GM18873 (cell line): ENCODE measurements around the gene AK9.
"Not testable (repeated sequence)": the region's sequence is repeated elsewhere in the genome, so short reads cannot be mapped to it uniquely, and the experiment has no call there.

Source experiments
- ATAC-seq: cut with Tn5 transposase; IDR thresholded peaks from one replicate; pipeline ENCODE4 v1.9.1; 2021; ENCODE audit warnings: mild to moderate bottlenecking, moderate library complexity, moderate number of reproducible peaks; ENCODE audit not compliant: unreplicated experiment, low FRiP score

AK9 gene

DNA sequence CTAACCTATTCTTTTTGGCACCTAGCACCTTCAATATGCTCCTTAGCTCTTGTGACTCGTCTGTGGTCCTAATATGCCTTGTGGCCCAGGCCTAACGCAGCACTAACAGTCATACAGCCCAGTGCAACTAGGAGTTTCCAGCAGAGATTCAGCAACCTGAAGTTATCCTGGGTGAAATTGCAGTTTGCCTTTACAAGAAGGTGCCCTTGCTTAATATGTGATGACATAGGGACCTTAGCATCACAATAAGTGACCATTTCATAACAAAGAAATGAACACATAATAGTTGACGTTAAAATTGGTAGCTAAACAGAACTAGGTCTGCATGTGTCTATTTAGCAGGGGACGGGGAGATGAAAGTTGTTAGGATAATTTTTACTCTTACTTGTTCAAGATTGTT, 10.2 kb upstream of the AK9 start:
- ATAC-seq, result no peak

DNA sequence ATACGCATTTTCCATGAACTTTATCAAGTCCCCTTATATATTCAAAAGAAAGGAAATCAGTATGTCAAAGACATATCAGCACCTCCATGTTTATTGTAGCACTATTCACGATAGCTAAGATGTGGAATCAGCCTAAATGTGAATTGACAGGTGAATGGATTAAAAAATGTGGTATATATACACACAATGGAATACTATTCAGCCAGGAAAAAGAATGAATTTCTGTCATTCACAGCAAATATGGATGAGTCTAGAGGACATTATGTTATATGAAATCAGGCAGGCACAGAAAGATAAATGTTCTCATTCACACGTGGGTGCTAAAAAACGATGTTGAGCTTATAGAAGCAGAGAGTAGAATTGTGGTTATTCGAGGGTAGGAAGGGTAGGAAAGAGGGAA, 5.4 kb upstream of the AK9 start:
- no peak for ATAC-seq

DNA sequence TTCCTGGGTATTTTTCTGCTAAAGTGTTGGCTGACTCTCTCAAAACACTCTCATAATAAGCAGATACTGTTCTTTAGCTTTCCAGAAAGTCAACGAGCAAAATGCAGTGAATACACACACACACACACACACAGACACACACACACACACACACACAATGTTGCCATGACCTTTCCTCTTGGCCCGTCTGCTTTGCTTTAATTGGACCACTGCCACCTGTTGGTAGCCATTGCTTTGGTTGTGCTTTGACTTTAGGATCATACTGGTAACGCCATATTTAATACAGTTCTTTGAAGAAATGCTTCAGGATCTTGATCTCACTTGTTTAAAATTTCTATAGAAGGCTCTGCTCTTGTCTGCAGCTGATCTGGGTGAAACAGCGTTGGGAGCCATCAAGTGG, 4.5 kb upstream of the AK9 start:
- ATAC-seq, result no peak

DNA sequence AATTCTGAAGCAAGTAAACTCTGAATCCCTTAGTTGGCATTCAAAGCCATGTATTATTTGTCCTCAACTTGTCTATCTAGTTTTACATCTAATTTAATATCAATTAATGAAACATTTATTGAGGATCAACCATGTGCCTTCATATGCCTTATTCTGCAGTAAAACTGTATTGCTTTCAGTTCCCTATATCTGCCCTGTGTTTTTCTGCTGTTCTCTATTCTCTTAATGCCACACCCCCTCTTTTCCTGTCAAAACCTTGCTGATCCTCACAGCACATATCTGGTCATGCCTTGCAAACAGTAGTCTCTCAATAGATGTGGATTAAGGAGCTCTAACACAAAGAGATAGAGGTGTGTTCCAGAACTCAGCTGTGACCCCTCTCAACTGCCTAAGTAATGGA, 2.1 kb upstream of the AK9 start:
- ATAC-seq, result peak; percentile 28

DNA sequence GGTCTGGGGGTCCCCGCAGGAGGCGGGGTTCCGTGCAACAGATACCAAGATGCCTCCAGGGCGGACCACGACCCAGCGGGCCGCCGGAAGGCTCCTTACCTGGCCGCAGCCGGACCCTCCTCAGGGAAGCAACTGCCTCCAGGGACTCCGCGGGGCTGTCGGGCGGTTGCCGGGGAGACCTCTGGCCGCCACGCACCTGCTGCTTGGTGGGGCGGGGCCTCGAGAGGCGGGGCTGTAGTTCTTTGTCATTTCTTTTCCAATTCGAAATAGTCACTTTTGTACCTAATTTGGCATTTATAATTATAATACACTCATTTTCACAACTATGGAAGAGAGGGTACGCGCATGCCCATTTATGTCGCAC, 647 bp downstream of the AK9 start:
- ATAC-seq, result peak; percentile 38

DNA sequence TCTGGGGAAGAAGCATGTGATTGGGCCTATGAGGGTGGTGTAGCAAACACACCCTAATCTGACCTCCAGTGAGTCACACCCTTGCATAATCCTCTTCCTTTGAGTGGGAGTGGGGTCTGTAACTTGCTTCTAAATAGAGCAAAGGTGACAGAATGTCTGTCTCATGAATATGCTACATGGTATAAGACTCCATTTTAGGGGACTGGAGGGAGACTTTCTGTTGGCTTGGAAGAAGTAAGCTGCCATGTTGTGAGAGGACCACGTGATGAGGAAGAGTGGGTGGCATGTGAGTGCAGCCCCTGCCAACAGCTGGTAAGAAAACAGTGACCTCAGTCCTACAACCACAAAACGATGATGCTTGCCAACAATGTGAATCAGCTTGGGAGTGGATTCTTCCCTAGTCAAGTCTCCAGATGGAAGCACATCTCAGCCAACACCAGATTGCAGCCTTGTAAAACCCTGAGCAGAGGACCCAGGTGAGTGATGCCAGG, 3.7 kb downstream of the AK9 start:
- ATAC-seq, result no peak

DNA sequence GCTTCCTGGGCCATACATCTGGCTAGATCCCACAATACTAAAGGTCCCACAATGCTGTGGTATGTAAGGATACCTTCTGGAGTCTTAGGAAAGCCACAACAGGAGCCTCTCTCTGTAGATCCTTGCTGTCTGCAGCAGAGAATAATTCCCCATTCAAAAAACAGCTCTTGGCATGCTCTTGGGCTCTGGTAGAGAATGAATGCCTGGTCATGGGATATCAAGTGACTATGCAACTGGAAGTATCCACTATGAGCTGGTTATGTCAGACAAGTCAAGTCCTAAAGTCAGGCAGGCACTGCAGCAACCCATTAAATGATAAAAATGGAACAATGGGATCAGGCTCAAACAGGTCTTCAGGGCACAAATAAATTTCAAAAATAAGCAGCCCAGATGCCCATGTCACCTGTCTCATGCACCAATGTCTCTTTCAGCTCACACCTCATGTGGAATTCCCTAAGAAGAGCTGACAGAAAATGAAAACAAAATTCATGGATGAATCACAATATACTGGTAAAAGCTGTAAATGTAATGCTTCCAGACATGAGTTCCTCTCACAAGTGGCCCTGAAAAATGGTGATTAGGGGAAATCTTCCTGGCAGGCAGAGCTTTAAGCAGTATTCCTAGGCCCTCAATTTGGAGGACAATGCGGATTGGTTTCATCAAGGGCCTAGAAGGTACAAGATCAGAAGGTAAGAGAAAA, 4.3 kb downstream of the AK9 start:
- no peak for ATAC-seq

DNA sequence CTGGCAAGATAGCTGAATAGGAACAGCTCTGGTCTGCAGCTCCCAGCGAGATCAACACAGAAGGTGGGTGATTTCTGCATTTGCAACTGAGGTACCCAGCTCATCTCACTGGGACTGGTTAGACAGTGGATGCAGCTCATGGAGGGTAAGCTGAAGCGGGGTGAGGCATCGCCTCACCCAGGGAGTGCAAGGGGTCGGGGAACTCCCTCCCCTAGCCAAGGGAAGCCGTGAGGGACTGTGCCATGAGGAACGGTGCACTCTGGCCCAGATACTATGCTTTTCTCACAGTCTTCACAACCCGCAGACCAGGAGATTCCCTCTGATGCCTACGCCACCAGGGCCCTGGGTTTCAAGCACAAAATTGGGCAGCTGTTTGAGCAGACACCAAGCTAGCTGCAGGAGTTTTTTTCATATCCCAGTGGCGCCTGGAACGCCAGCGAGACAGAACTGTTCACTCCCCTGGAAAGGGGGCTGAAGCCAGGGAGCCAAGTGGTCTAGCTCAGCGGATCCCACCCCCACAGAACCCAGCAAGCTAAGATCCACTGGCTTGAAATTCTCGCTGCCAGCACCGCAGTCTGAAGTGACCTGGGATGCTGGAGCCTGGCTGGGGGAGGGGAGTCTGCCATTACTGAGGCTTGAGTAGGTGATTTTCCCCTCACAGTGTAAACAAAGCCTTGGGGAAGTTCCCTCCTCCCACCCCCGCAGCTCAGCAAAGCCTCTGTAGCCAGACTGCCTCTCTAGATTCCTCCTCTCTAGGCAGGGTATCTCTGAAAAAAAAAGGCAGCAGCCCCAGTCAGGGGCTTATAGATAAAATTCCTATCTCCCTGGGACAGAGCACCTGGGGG, 12.1 kb downstream of the AK9 start:
- not testable (repeated sequence) for ATAC-seq

DNA sequence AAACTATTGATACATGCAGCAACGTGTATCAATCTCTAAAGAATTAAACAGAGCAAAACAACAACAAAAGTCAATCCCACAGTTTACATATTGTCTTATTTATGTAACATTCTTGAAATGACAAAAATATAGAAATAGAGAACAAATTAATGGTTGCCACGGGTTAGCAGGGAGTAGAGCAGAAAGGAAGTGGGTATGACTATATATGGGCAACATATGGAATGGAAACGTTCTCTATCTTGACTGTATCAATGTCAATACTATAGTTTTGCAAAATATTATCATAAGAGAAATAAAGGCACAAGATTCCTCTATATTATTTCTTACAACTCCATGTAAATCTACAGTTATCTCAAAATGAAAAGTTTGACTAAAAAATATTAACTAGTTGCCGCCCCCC, 12.8 kb downstream of the AK9 start:
- ATAC-seq, result no peak

DNA sequence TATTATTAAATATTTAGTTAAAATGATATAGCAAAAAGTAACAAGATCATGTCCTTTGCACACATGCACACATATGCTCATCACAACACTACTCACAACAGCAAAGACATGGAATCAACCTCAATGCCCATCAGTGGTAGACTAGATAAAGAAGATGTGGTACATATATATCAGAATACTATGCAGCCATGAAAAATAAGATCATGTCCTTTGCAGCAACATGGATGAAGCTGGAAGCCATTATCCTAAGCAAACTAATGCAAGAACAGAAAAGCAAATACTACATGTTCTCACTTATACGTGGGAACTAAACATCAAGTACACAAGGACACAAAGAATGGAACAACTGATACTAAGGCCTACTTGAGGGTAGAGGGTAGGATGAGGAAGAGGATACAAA, 14.3 kb downstream of the AK9 start:
- ATAC-seq, result no peak

DNA sequence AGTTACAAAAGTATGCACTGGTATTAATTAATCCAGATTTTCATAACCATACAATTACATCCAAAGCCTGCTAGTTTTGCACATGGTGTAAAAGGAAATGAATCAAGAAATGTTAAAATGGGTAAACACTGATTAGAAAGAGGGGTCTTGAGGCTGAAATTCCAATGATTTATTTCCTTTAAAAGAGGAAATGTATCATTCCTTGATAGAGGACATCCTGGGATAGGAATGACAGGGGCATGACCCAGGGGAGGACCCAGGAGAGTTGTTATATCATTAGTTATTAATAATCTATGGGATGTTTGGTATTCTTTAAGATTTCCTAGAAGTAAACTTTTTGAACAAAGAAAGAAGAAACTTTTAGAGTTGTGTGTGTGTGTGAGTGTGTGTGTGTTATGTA, 18.2 kb downstream of the AK9 start:
- ATAC-seq, result no peak

DNA sequence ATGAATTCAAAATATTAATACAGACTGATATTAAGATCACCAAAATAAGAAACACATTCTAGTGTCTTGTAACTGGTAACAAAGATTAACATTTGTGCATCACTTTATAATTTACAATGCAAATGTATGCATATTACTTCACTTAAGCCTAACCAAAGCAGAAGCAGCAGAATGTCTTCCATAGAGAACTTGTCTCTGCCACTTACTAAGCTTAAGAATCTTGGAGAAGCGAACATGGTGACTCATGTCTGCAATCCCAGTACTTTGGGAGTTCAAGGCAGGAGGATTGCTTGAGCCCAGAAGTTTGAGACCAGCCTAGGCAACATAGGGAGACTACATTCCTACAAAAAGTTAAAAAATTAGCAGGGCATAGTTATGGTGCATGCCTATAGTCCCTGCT, 18.8 kb downstream of the AK9 start:
- ATAC-seq, result no peak

DNA sequence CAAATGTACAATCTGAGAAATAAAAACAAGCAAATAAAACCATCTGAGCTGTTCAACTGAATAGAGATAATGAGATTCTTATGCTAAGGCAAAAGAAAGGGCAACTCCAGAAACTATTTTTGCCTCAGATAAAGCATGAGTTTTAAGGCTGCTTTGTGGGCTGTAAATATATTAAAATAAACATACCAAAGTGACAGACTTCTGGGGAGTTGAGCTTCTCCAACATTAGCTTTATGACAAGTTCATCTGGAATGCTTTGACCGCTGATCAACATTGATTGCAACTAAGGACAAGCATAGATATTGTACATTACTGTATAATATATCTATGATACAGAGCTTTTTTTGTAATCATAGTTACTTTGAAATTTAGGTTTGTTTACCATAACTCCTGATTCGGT, 19.3 kb downstream of the AK9 start:
- ATAC-seq, result no peak

DNA sequence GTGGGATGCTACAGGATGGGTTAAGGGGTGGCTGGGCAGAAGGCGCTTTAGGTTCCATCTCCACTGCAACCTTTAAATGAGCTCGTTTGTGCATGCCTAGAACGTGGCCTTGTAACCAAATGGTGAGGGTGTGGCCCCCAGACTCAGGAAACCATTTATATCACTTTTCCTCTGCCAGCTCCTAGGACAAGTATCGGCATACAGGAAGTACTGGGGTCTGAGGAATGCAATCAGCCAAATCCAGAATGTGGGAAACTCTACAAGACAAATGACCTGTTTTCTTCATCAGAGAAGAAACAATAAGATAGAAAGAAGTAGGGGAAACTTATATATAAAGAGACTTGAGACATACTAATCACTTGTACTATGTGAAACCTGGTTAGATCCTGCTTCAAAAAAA, 21.2 kb downstream of the AK9 start:
- no peak for ATAC-seq

DNA sequence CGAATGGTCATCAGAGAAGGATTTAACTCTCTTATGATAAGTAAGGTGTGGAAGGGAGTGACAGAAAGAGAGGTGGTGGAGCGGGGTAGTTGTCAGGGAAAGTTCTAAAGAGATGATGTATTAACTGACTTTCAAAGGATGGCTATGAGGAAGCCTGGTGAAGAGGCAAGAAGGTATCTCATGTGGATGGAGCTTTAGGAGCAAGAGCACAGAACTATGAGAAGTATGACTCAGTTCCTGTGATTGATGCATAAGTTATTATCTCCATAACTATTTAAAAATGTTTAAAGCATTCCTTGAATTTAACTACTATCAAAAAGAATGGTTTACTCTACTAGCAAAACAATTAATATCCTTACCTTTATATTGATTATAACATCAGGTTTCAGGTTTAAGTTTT, 28.8 kb downstream of the AK9 start:
- ATAC-seq, result no peak

DNA sequence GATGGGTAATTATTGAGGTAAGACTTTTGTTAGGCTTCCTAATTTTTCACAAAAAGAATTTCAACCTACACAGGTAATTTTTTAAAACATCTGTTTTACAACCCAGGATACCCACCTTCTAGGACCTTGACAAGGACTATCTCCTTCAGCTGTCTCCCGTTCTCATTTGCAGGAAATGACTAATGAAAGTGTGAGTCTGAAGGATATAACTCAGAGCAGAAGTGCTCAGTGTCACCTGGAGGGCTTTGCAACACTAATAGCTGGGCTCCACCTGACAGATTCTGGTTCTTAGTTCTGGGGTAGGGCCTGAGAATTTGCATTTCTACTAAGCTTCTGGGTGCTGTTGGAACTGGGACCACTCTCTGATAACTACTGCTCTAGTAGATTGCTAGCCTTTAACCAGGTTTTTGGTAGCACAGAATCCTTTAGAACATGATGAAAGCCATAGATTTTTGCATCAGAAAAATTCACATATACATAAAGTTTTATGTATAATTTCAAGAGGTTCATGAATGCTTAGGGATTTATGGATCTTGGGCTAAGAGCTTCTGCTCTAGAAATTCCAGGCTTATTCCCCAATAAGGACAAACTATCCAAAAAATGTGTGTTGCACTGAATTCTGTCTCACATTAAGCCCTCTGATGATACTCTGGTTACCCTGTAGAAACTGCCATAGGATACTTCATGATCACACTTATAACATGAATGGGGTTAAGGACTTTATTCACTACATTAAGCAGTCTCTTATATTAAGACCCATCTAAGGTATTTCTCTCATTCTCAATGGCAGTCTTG, 30.3 kb downstream of the AK9 start:
- ATAC-seq, result no peak

DNA sequence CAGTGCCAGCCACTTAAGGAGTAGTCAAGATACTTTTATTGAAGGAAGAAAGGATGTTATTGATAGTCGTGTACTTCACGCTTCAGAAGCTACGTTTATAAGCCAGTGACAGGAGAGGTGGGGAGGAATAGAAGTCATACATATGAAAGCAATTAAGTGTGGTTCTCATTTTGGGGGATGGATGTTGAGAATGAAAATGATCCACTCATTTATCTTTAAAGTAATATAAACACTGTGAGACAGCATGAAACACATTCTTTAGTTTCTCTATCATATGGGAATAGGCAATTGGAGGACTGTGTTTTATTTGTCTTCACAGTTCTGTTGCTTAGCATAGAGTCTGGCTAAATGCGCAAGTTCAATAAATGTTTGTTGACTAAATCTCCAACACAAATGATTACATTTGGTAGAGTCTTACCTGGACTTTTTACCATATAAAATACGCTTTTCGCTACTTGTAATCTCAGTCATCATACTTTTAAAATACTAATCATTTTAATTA, 35.2 kb downstream of the AK9 start:
- ATAC-seq, result no peak

DNA sequence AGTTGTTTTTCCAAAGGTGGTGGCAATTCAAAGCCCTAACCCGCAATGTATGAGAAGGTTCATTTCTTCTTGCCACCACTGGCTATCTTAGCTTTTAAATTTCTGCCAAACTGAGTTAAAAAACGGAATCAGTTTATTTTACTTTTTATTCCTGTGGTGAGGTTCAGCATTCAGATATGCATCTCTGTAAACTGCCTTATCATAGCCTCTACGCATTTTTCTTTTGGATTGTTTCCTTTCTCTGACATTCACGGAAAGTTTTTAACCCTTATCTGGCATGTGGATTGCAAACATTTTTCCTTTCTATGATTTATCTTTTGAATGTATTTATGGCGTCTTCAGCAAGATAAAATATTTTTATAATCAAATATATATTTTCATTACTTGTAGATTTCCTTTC, 37.7 kb downstream of the AK9 start:
- no peak for ATAC-seq

DNA sequence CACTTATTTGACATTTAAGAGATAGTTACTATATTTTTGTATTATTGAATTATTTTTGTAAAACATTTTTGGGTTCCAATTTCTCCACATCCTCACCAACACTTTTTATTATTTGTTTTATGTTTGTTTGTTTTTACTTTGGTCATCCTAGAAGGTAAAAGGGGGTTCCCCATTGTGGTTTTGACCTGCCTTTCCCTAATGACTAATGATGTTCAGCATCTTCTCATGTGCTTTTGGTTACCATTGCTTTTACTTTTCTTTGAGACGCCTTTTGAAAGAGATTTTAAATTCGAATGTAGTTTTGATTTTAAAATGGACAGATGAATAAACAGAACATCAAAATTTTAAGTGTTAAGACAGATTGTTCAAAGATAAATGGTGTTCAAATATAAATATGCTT, 46.9 kb downstream of the AK9 start:
- no peak for ATAC-seq

DNA sequence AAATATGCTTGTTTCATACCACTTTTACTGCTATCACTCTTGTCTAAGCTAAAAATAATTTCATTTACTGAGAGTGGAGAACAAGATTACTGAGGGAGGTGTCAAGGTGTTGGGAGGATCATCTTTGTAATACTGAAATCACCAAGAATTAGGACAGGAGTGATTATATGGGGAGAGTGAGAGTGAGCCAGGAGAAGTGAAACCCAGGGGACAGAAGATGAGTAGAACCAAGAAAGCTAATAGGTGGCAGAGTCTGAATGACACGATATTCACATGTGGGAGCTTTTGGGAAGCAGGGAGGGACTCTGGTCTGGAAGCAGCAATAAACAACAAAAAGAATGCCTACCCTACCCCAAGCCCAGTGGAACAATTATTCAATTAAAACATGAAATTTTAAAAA, 58.6 kb downstream of the AK9 start:
- no peak for ATAC-seq

DNA sequence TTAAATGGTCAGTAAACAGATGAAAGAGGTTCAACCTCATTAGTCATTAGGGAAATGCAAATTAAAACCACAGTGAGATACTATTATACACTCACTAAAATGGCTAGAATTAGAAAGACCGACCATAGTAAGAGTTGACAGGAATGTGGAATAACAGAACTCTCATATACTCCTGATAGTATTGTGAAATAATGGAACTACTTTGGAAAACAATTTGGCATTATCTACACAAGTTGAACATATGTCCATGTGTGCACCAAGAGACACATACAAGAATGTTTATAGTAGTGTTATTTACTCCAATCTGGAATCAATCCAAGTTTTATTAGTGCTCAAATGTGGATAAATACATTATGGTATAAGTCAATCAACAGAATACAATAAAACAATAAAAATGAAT, 59.6 kb downstream of the AK9 start:
- no peak for ATAC-seq
